K562 (cell line): ENCODE results near the gene CLDN15. TPM values are rescaled to one million over a fixed set of nuclear protein-coding genes. Genes with fewer than 3 reads are reported as not detected.
A peak's percentile ranks its signal among the peaks of the same experiment; 100 is the strongest.

Source experiments
- ATF7 ChIP-seq: fragments of 450-650 bp; IDR thresholded peaks from 2 replicates; pipeline ENCODE4 v1.7.1; 2014; ENCODE audit warnings: mild to moderate bottlenecking, moderate library complexity
- CC2D1A ChIP-seq: fragments of 450-650 bp; IDR thresholded peaks from 2 replicates; pipeline ENCODE4 v1.6.1; 2017; ENCODE audit warnings: mild to moderate bottlenecking
- CTCF ChIP-seq, 3 experiments: IDR thresholded peaks in 2 of 3; conservative IDR thresholded peaks in 1 of 3; 2 replicates each; pipeline ENCODE4 v1.5.1; 2011 to 2012; ENCODE audit warnings: low read length in 3 of 3, mild to moderate bottlenecking in 3 of 3, control low read depth in 2 of 3, improper control_type of control experiment in 1 of 3, inconsistent platforms in 1 of 3, low read depth in 1 of 3, mixed read lengths in 1 of 3, moderate library complexity in 1 of 3; ENCODE audit not compliant: insufficient read depth in 2 of 3
- FOXK2 ChIP-seq, 2 experiments: fragments of 450-650 bp; IDR thresholded peaks in 1 of 2; conservative IDR thresholded peaks in 1 of 2; 2 replicates each; pipeline ENCODE4 v1.6.1; 2016; ENCODE audit warnings: low read depth in 2 of 2, mild to moderate bottlenecking in 1 of 2
- JUND ChIP-seq, 2 experiments: IDR thresholded peaks; 2 replicates in 1 of 2; 3 replicates in 1 of 2; pipeline ENCODE4 v1.6.1; 2011; ENCODE audit warnings: borderline replicate concordance in 2 of 2, low read depth in 2 of 2, low read length in 2 of 2, improper control_type of control experiment in 1 of 2, missing biosample characterization in 1 of 2, missing genetic modification characterization in 1 of 2, missing genetic modification reagents in 1 of 2
- NFYB ChIP-seq: IDR thresholded peaks from 2 replicates; pipeline ENCODE4 v1.6.1; 2011; ENCODE audit warnings: mild to moderate bottlenecking, moderate library complexity; ENCODE audit not compliant: insufficient read length; ENCODE audit errors: extremely low read depth
- PHB2 ChIP-seq: fragments of 450-650 bp; IDR thresholded peaks from 2 replicates; pipeline ENCODE4 v1.6.1; 2017; ENCODE audit warnings: low read depth
- SMAD4 ChIP-seq: fragments of 250-450 bp; sonication (Bioruptor Pico); conservative IDR thresholded peaks from 2 replicates; pipeline ENCODE4 v1.8.0; 2021; ENCODE audit warnings: inconsistent platforms, mild to moderate bottlenecking, moderate library complexity
- SMARCE1 ChIP-seq: fragments of 450-650 bp; IDR thresholded peaks from 2 replicates; pipeline ENCODE4 v1.7.1; 2016; ENCODE audit warnings: mild to moderate bottlenecking
- SRSF1 ChIP-seq: fragments of 200-400 bp; formaldehyde crosslinking; IDR thresholded peaks from 2 replicates; pipeline ENCODE4 v1.6.1; 2017; ENCODE audit warnings: mild to moderate bottlenecking, low read depth, low read length, moderate library complexity
- STAT5A ChIP-seq: IDR thresholded peaks from 2 replicates; pipeline ENCODE4 v1.6.1; 2012; ENCODE audit warnings: low read length, inconsistent platforms, borderline replicate concordance
- TAF15 ChIP-seq: fragments of 200-400 bp; formaldehyde crosslinking; IDR thresholded peaks from 2 replicates; pipeline ENCODE4 v1.6.1; 2017; ENCODE audit warnings: mild to moderate bottlenecking, low read depth, low read length, moderate library complexity
- ZBTB40 ChIP-seq, 2 experiments: fragments of 450-650 bp in 1 of 2; sonication (generic) in 1 of 2; formaldehyde crosslinking in 1 of 2; IDR thresholded peaks; 2 replicates each; pipeline versions ENCODE4 v1.7.1 to v1.9.0; 2016 to 2022; ENCODE audit warnings: inconsistent platforms in 1 of 2, mild to moderate bottlenecking in 1 of 2, missing genetic modification reagents in 1 of 2
- ZFX ChIP-seq: sonication (generic); formaldehyde crosslinking; IDR thresholded peaks from 2 replicates; pipeline ENCODE4 v1.8.0; 2022; ENCODE audit warnings: mild to moderate bottlenecking, missing genetic modification reagents, moderate library complexity
- ZNF174 ChIP-seq: fragments of 250-450 bp; sonication (Bioruptor Pico); IDR thresholded peaks from 2 replicates; pipeline ENCODE4 v1.4.0; 2020; ENCODE audit warnings: mild to moderate bottlenecking
- polyA plus RNA-seq, 8 experiments: library from polyadenylated mRNA; depleted of rRNA in 4 of 8; stranded (reverse) in 5 of 8; unstranded in 3 of 8; fragments of >200 nt; fragmentation: Nextera tagmentation in 2 of 8; fragmentation: Illumina TruSeq in 1 of 8; extraction: Ambion mirVana in 2 of 8; extraction: Trizol in 1 of 8; gene quantifications; 2 replicates each; pipeline versions ENCODE4 v1.2.1 to v1.2.3, GENCODE V29; 2011 to 2014; ENCODE audit warnings: inconsistent platforms in 1 of 8, missing spikeins in 1 of 8
- total RNA-seq, 7 experiments: library from RNA; depleted of rRNA in 6 of 7; stranded (reverse); fragments of >200 nt in 6 of 7; fragmentation: Illumina TruSeq in 2 of 7; extraction: Trizol in 2 of 7; gene quantifications; 2 replicates each; pipeline versions ENCODE4 v1.2.1 to v1.2.3, GENCODE V29; 2011 to 2021; ENCODE audit warnings: low replicate concordance in 1 of 7

The CLDN15 gene
- total and polyA plus RNA-seq, 9 of the 15 experiments (the other 6 are each of a cell fraction or from before 2014, with no cell fraction given) = 0.32 to 14.5 (median 7.4) TPM

- TF ChIP-seq SMAD4 (peak; percentile 76), ZNF174 (no peak), CC2D1A (peak; percentile 65; the same call in 1 of the 2 replicates), PHB2 (0 out of 2 replicates have a peak, but pooled peaks have one; percentile 49), ZFX (CRISPR knock-in tag) (no peak), SMARCE1 (peak; percentile 45; the same call in 1 of the 2 replicates), FOXK2 (conservative IDR thresholded peaks at IDR 0.05 in 1 of 2, IDR thresholded peaks at IDR 0.05 in 1 of 2; ENCODE audit: low read depth in 2 of 2) (0 out of 4 replicates have a peak, but pooled peaks of 1 of the 2 experiments have one; percentile 41), JUND (IDR thresholded peaks at IDR 0.05; ENCODE audit: borderline replicate concordance, low read depth, low read length) (peak; percentile 65), JUND (tag; IDR thresholded peaks at IDR 0.05; ENCODE audit: borderline replicate concordance, low read depth, low read length) (no peak), SRSF1 (no peak), TAF15 (no peak), STAT5A (peak; percentile 79; the same call in 1 of the 2 replicates), CTCF (IDR thresholded peaks at IDR 0.05 in 2 of 3, conservative IDR thresholded peaks at IDR 0.05 in 1 of 3; ENCODE audit: insufficient read depth in 2 of 3, low read depth in 1 of 3, low read length in 3 of 3) (no peak), NFYB (no peak), ZBTB40 (IDR thresholded peaks at IDR 0.05) (0 out of 2 replicates have a peak, but pooled peaks have one; percentile 17), ZBTB40 (CRISPR knock-in tag; IDR thresholded peaks at IDR 0.05) (no peak), ATF7 (peak; percentile 61; the same call in 1 of the 2 replicates)
Measured at GRCh38 chr7:101265622-101266516, 28.3 kb upstream of the CLDN15 start (continued).
